Stimulated activated naive CD8-positive, alpha-beta T cell treated with anti-CD3 and anti-CD28 coated beads, Interleukin-15, amount 100 ng/mL, for 72 hours (primary cell): ENCODE measurements around the gene GEN1.

Experiments
- ATAC-seq: fragments of 150-1000 bp; cut with Tn5 transposase; 2 replicates; pipeline ENCODE4 v1.10.0; 2021; ENCODE audit warnings: mild to moderate bottlenecking, moderate library complexity
- DNase-seq, 2 donors: peaks; one replicate each; pipeline ENCODE4 v3.0.0; 2021 to 2022
- H3K27ac Mint-ChIP-seq, 2 donors: one replicate each; pipeline ENCODE4 v1.8.0; 2022; ENCODE audit warnings: mild to moderate bottlenecking in 2 of 2, mixed read lengths in 2 of 2, moderate library complexity in 2 of 2
- H3K27me3 Mint-ChIP-seq: one replicate; pipeline ENCODE4 v1.8.0; 2022; ENCODE audit warnings: mixed read lengths
- H3K4me1 Mint-ChIP-seq: one replicate; pipeline ENCODE4 v1.8.0; 2022; ENCODE audit warnings: mild to moderate bottlenecking, mixed read lengths
- H3K4me3 Mint-ChIP-seq, 2 donors: one replicate each; pipeline ENCODE4 v1.8.0; 2022; ENCODE audit warnings: mild to moderate bottlenecking in 2 of 2, mixed read lengths in 2 of 2, moderate library complexity in 1 of 2
- H3K9me3 Mint-ChIP-seq, 2 donors: one replicate each; pipeline ENCODE4 v1.8.0; 2022; ENCODE audit warnings: mixed read lengths in 2 of 2

The GEN1 gene

GRCh38 chr2:17740203-17740602 lies 13.7 kb upstream of the GEN1 start:
- Mint-ChIP-seq H3K27me3 (no peaks in the 10 kb centered on the region), H3K9me3 (no peaks in the 10 kb centered on the region), H3K27ac (no peak overlapping the region), H3K4me1 (no peaks in the 10 kb centered on the region), H3K4me3 (no peak overlapping the region)
- ATAC-seq (no peak), DNase-seq (no peak)

- ATAC-seq (no peak), DNase-seq (no peak)
- Mint-ChIP-seq H3K4me3 (no peak overlapping the region), H3K27ac (no peak overlapping the region), H3K27me3 (no peaks in the 10 kb centered on the region), H3K9me3 (no peaks in the 10 kb centered on the region), H3K4me1 (peaks cover 21% of the 10 kb centered on the region)
Measured at GRCh38 chr2:17747684-17748452, 6.1 kb upstream of the GEN1 start.

GRCh38 chr2:17748745-17749144 lies 5.2 kb upstream of the GEN1 start:
- no peak for ATAC-seq
- DNase-seq, result no peak
- H3K27me3 Mint-ChIP-seq, result no peaks in the 10 kb centered on the region
- peaks cover 22% of the 10 kb centered on the region for H3K4me1 Mint-ChIP-seq
- no peaks in the 10 kb centered on the region for H3K9me3 Mint-ChIP-seq
- no peak overlapping the region for H3K27ac Mint-ChIP-seq
- no peak overlapping the region for H3K4me3 Mint-ChIP-seq

- Mint-ChIP-seq H3K9me3 (no peaks in the 10 kb centered on the region), H3K27me3 (no peaks in the 10 kb centered on the region), H3K4me1 (peaks cover 26% of the 10 kb centered on the region), H3K4me3 (peak overlapping the region in 1 of 2 donors; percentile 45), H3K27ac (peak overlapping the region in 1 of 2 donors; percentile 30)
- no peak for DNase-seq
- ATAC-seq, result no peak
Measured at GRCh38 chr2:17749753-17750438, 4.0 kb upstream of the GEN1 start.

- Mint-ChIP-seq H3K27me3 (no peaks in the 10 kb centered on the region), H3K4me3 (peak overlapping the region; percentile 98 to 99), H3K4me1 (peaks cover 32% of the 10 kb centered on the region), H3K9me3 (no peaks in the 10 kb centered on the region), H3K27ac (no peak overlapping the region)
- ATAC-seq (no peak), DNase-seq (no peak)
Measured at GRCh38 chr2:17752246-17752645, 1.7 kb upstream of the GEN1 start.

GRCh38 chr2:17752892-17753802 lies 791 bp upstream of the GEN1 start:
- Mint-ChIP-seq H3K27ac (peak overlapping the region; percentile 76 to 84), H3K4me3 (peak overlapping the region; percentile 98 to 99), H3K4me1 (peaks cover 32% of the 10 kb centered on the region), H3K27me3 (no peaks in the 10 kb centered on the region), H3K9me3 (no peaks in the 10 kb centered on the region)
- ATAC-seq (peak; percentile 67), DNase-seq (peak in 1 of 2 donors; percentile 44)

GRCh38 chr2:17754773-17755425 lies 961 bp downstream of the GEN1 start:
- no peak for ATAC-seq
- H3K4me3 Mint-ChIP-seq, result peak overlapping the region; percentile 98 to 99
- peak overlapping the region; percentile 99 to 100 for H3K27ac Mint-ChIP-seq
- DNase-seq, result no peak
- no peaks in the 10 kb centered on the region for H3K9me3 Mint-ChIP-seq
- H3K27me3 Mint-ChIP-seq, result no peaks in the 10 kb centered on the region
- peaks cover 30% of the 10 kb centered on the region for H3K4me1 Mint-ChIP-seq

- H3K27ac Mint-ChIP-seq, result no peak overlapping the region
- no peak for ATAC-seq
- H3K4me1 Mint-ChIP-seq, result peaks cover 23% of the 10 kb centered on the region
- no peaks in the 10 kb centered on the region for H3K9me3 Mint-ChIP-seq
- H3K27me3 Mint-ChIP-seq, result no peaks in the 10 kb centered on the region
- DNase-seq, result no peak
- H3K4me3 Mint-ChIP-seq, result no peak overlapping the region
Measured at GRCh38 chr2:17756668-17757067, 2.7 kb downstream of the GEN1 start.

GRCh38 chr2:17757321-17757720 lies 3.4 kb downstream of the GEN1 start:
- ATAC-seq, result no peak
- H3K27ac Mint-ChIP-seq, result no peak overlapping the region
- H3K4me1 Mint-ChIP-seq, result peaks cover 17% of the 10 kb centered on the region
- H3K9me3 Mint-ChIP-seq, result no peaks in the 10 kb centered on the region
- no peaks in the 10 kb centered on the region for H3K27me3 Mint-ChIP-seq
- DNase-seq, result no peak
- no peak overlapping the region for H3K4me3 Mint-ChIP-seq

GRCh38 chr2:17758118-17758517 lies 4.2 kb downstream of the GEN1 start:
- no peak overlapping the region for H3K27ac Mint-ChIP-seq

GRCh38 chr2:17759805-17760204 lies 5.9 kb downstream of the GEN1 start:
- Mint-ChIP-seq H3K4me3 (no peak overlapping the region), H3K27ac (no peak overlapping the region), H3K9me3 (no peaks in the 10 kb centered on the region), H3K27me3 (no peaks in the 10 kb centered on the region), H3K4me1 (peaks cover 7% of the 10 kb centered on the region)
- ATAC-seq (no peak), DNase-seq (no peak)

More at GRCh38 chr2:17758118-17758517, 4.2 kb downstream of the GEN1 start:
- DNase-seq (no peak), ATAC-seq (no peak)
- no peak overlapping the region for H3K4me3 Mint-ChIP-seq
- no peaks in the 10 kb centered on the region for H3K9me3 Mint-ChIP-seq
- peaks cover 10% of the 10 kb centered on the region for H3K4me1 Mint-ChIP-seq
- no peaks in the 10 kb centered on the region for H3K27me3 Mint-ChIP-seq

- no peaks in the 10 kb centered on the region for H3K27me3 Mint-ChIP-seq
- H3K27ac Mint-ChIP-seq, result peak overlapping the region in 1 of 2 donors; percentile 54
- DNase-seq (no peak), ATAC-seq (no peak)
- H3K4me1 Mint-ChIP-seq, result no peaks in the 10 kb centered on the region
- no peak overlapping the region for H3K4me3 Mint-ChIP-seq
- H3K9me3 Mint-ChIP-seq, result no peaks in the 10 kb centered on the region
Measured at GRCh38 chr2:17762451-17762850, 8.5 kb downstream of the GEN1 start.

- ATAC-seq, result no peak
- no peak overlapping the region for H3K4me3 Mint-ChIP-seq
- DNase-seq, result no peak
- H3K27ac Mint-ChIP-seq, result no peak overlapping the region
- no peaks in the 10 kb centered on the region for H3K27me3 Mint-ChIP-seq
- no peaks in the 10 kb centered on the region for H3K4me1 Mint-ChIP-seq
- no peaks in the 10 kb centered on the region for H3K9me3 Mint-ChIP-seq
Measured at GRCh38 chr2:17763641-17764333, 9.8 kb downstream of the GEN1 start.

GRCh38 chr2:17765398-17765797 lies 11.5 kb downstream of the GEN1 start:
- ATAC-seq (no peak), DNase-seq (no peak)

GRCh38 chr2:17768894-17769293 lies 15.0 kb downstream of the GEN1 start:
- no peaks in the 10 kb centered on the region for H3K4me1 Mint-ChIP-seq

More at GRCh38 chr2:17765398-17765797, 11.5 kb downstream of the GEN1 start:
- H3K27me3 Mint-ChIP-seq, result no peaks in the 10 kb centered on the region
- no peaks in the 10 kb centered on the region for H3K4me1 Mint-ChIP-seq
- no peak overlapping the region for H3K4me3 Mint-ChIP-seq
- no peaks in the 10 kb centered on the region for H3K9me3 Mint-ChIP-seq
- no peak overlapping the region for H3K27ac Mint-ChIP-seq

More at GRCh38 chr2:17768894-17769293, 15.0 kb downstream of the GEN1 start:
- no peak for DNase-seq
- Mint-ChIP-seq H3K4me3 (no peak overlapping the region), H3K27ac (no peak overlapping the region), H3K27me3 (no peaks in the 10 kb centered on the region), H3K9me3 (no peaks in the 10 kb centered on the region)
- ATAC-seq, result no peak
